Hepatocyte (in vitro differentiated cells): ENCODE results near the gene ATF7IP.

Experiments used
- CTCF ChIP-seq: fragments of 200-600 bp; sonication (generic); IDR thresholded peaks from 2 replicates; pipeline ENCODE4 v1.5.1; 2016; ENCODE audit warnings: antibody characterized with exemption, mild to moderate bottlenecking; ENCODE audit not compliant: poor library complexity
- EZH2 ChIP-seq: fragments of 200-600 bp; sonication (generic); IDR thresholded peaks from 2 replicates; pipeline ENCODE4 v1.6.1; 2016; ENCODE audit warnings: antibody characterized with exemption, mild to moderate bottlenecking, borderline replicate concordance

- no peak for TF ChIP-seq CTCF
- no peak for TF ChIP-seq EZH2
Measured at GRCh38 chr12:14362352-14362751, 3.1 kb upstream of the ATF7IP start.
